GM23338 (cell line): ENCODE data around the gene ZNF324. TPM values are rescaled to one million over a fixed set of nuclear protein-coding genes. Genes with fewer than 3 reads are reported as not detected.

Experiments
- ATAC-seq: fragments of 200-7000 bp; cut with Tn5 transposase; 3 replicates; pipeline ENCODE4 v1.9.1; 2020
- DNase-seq: peaks from one replicate; pipeline ENCODE4 v3.0.0-alpha.2; 2015; ENCODE audit warnings: low spot score
- H2AFZ ChIP-seq: fragments of 200-600 bp; sonication (generic); 2 replicates; pipeline ENCODE4 v1.8.0; 2016; ENCODE audit warnings: antibody characterized with exemption, mild to moderate bottlenecking, moderate library complexity
- H3F3A ChIP-seq: fragments of 200-600 bp; sonication (generic); replicated peaks from 2 replicates; pipeline ENCODE4 v1.8.0; 2017; ENCODE audit warnings: antibody characterized with exemption, mixed run types, low read depth
- H3K27ac ChIP-seq: fragments of 200-600 bp; sonication (generic); 2 replicates; pipeline ENCODE4 v1.6.1; 2016; ENCODE audit warnings: low read depth
- H3K27me3 ChIP-seq: fragments of 200-600 bp; sonication (generic); 2 replicates; pipeline ENCODE4 v1.8.0; 2016; ENCODE audit warnings: mild to moderate bottlenecking, mixed run types, moderate library complexity; ENCODE audit not compliant: insufficient read depth
- H3K36me3 ChIP-seq: fragments of 200-600 bp; sonication (generic); 2 replicates; pipeline ENCODE4 v1.8.0; 2016; ENCODE audit warnings: mild to moderate bottlenecking; ENCODE audit not compliant: insufficient read depth
- H3K4me1 ChIP-seq: fragments of 200-600 bp; sonication (generic); 2 replicates; pipeline ENCODE4 v1.8.0; 2016; ENCODE audit warnings: mild to moderate bottlenecking, moderate library complexity; ENCODE audit not compliant: insufficient read depth
- H3K4me2 ChIP-seq: fragments of 200-600 bp; sonication (generic); 2 replicates; pipeline ENCODE4 v1.7.1; 2017; ENCODE audit warnings: mixed run types
- H3K4me3 ChIP-seq: fragments of 200-600 bp; sonication (generic); 2 replicates; pipeline ENCODE4 v1.6.1; 2016; ENCODE audit warnings: mixed run types
- H3K79me2 ChIP-seq: fragments of 200-600 bp; sonication (generic); replicated peaks from 2 replicates; pipeline ENCODE4 v1.8.0; 2017; ENCODE audit warnings: mild to moderate bottlenecking; ENCODE audit not compliant: insufficient read depth
- H3K9me2 ChIP-seq: fragments of 200-600 bp; sonication (generic); 2 replicates; pipeline ENCODE4 v1.8.0; 2017; ENCODE audit not compliant: insufficient read depth
- H4K20me1 ChIP-seq: fragments of 200-600 bp; sonication (generic); replicated peaks from 2 replicates; pipeline ENCODE4 v1.8.0; 2017; ENCODE audit warnings: mild to moderate bottlenecking; ENCODE audit not compliant: insufficient read depth
- H3K27ac Mint-ChIP-seq: 2 replicates; pipeline ENCODE4 v1.8.0; 2020; ENCODE audit warnings: inconsistent platforms, mild to moderate bottlenecking, moderate library complexity, mixed read lengths
- H3K27me3 Mint-ChIP-seq: 3 replicates; pipeline ENCODE4 v1.8.0; 2022; ENCODE audit warnings: low read depth, mild to moderate bottlenecking, moderate library complexity, mixed read lengths, inconsistent platforms; ENCODE audit not compliant: insufficient read depth, poor library complexity
- H3K36me3 Mint-ChIP-seq: 3 replicates; pipeline ENCODE4 v1.8.0; 2021; ENCODE audit warnings: low read depth, mild to moderate bottlenecking, inconsistent platforms, moderate library complexity, mixed read lengths
- H3K4me1 Mint-ChIP-seq: 3 replicates; pipeline ENCODE4 v1.8.0; 2020; ENCODE audit warnings: mild to moderate bottlenecking, inconsistent platforms, mixed read lengths
- H3K4me3 Mint-ChIP-seq: 3 replicates; pipeline ENCODE4 v1.8.0; 2021; ENCODE audit warnings: moderate library complexity, mild to moderate bottlenecking, inconsistent platforms, mixed read lengths
- H3K9me3 Mint-ChIP-seq: 3 replicates; pipeline ENCODE4 v1.8.0; 2020; ENCODE audit warnings: moderate library complexity, mild to moderate bottlenecking, inconsistent platforms, mixed read lengths
- CREB1 ChIP-seq: fragments of 250-450 bp; sonication (Bioruptor Pico); IDR thresholded peaks from 2 replicates; pipeline ENCODE4 v1.5.0; 2020; ENCODE audit warnings: low read depth, mild to moderate bottlenecking, moderate library complexity
- EZH2 ChIP-seq: fragments of 200-600 bp; sonication (generic); IDR thresholded peaks from one replicate; pipeline ENCODE4 v1.8.0; 2017; ENCODE audit warnings: antibody characterized with exemption, mild to moderate bottlenecking, low read depth; ENCODE audit not compliant: unreplicated experiment
- EZH2phosphoT487 ChIP-seq: fragments of 200-600 bp; sonication (generic); IDR thresholded peaks from one replicate; pipeline ENCODE4 v1.8.1; 2018; ENCODE audit warnings: antibody characterized with exemption; ENCODE audit not compliant: unreplicated experiment
- JUNB ChIP-seq: IDR thresholded peaks from one replicate; pipeline ENCODE4 v1.6.1; 2016; ENCODE audit warnings: antibody characterized with exemption; ENCODE audit not compliant: unreplicated experiment
- NANOG ChIP-seq: IDR thresholded peaks from 2 replicates; pipeline ENCODE4 v1.6.1; 2016; ENCODE audit warnings: antibody characterized with exemption, borderline replicate concordance
- POLR2AphosphoS5 ChIP-seq: IDR thresholded peaks from 2 replicates; pipeline ENCODE4 v1.6.1; 2016; ENCODE audit warnings: antibody characterized with exemption, low read depth
- STAT1 ChIP-seq: IDR thresholded peaks from one replicate; pipeline ENCODE4 v1.6.1; 2016; ENCODE audit warnings: antibody characterized with exemption; ENCODE audit not compliant: unreplicated experiment
- ZNF331 ChIP-seq: fragments of 250-450 bp; sonication (Bioruptor Pico); IDR thresholded peaks from 2 replicates; pipeline ENCODE4 v1.5.0; 2020; ENCODE audit warnings: low read depth, mild to moderate bottlenecking, moderate library complexity
- polyA plus RNA-seq: library from polyadenylated mRNA; unstranded; fragments of >200 nt; fragmentation: Nextera tagmentation; extraction: Ambion mirVana; gene quantifications from 2 replicates; pipeline ENCODE4 v1.2.1, GENCODE V29; 2016
- total RNA-seq: library from RNA; depleted of rRNA; stranded (reverse); fragments of >200 nt; shearing (Covaris generic); gene quantifications from 2 replicates; pipeline ENCODE4 v1.2.3, GENCODE V29; 2014
- TF ChIP-seq, protein P1 (sequence below): IDR thresholded peaks from 2 replicates; pipeline ENCODE4 v1.6.1; 2016; ENCODE audit warnings: antibody characterized with exemption
- TF ChIP-seq, protein P2 (sequence below): IDR thresholded peaks from one replicate; pipeline ENCODE4 v1.6.1; 2018; ENCODE audit warnings: antibody characterized with exemption; ENCODE audit not compliant: unreplicated experiment

The ZNF324 gene
- total and polyA plus RNA-seq, 2 experiments from 2014 or later, result 3.9 to 15.0 TPM

DNA sequence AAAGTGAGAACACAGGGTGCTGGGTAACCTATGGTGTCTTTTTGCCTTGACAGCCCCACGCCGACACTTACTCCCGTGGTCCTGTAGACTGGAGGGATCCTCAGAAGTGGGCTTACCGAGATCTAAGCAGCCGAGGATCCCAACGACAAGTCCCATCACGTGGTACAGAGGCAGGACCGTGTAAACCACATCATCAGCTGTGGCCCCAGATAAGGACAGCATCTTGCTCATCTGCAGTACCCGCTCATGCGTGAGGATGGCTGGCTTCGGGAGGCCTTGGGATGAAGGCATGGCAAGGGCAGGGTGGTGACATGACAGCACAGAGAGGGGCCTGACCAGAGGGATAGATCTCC lies 42.8 kb downstream of the ZNF324 start (continued):
- TF ChIP-seq POLR2AphosphoS5, result no peak
- TF ChIP-seq, protein P1, sequence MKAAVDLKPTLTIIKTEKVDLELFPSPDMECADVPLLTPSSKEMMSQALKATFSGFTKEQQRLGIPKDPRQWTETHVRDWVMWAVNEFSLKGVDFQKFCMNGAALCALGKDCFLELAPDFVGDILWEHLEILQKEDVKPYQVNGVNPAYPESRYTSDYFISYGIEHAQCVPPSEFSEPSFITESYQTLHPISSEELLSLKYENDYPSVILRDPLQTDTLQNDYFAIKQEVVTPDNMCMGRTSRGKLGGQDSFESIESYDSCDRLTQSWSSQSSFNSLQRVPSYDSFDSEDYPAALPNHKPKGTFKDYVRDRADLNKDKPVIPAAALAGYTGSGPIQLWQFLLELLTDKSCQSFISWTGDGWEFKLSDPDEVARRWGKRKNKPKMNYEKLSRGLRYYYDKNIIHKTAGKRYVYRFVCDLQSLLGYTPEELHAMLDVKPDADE, result no peak
- TF ChIP-seq, protein P2, sequence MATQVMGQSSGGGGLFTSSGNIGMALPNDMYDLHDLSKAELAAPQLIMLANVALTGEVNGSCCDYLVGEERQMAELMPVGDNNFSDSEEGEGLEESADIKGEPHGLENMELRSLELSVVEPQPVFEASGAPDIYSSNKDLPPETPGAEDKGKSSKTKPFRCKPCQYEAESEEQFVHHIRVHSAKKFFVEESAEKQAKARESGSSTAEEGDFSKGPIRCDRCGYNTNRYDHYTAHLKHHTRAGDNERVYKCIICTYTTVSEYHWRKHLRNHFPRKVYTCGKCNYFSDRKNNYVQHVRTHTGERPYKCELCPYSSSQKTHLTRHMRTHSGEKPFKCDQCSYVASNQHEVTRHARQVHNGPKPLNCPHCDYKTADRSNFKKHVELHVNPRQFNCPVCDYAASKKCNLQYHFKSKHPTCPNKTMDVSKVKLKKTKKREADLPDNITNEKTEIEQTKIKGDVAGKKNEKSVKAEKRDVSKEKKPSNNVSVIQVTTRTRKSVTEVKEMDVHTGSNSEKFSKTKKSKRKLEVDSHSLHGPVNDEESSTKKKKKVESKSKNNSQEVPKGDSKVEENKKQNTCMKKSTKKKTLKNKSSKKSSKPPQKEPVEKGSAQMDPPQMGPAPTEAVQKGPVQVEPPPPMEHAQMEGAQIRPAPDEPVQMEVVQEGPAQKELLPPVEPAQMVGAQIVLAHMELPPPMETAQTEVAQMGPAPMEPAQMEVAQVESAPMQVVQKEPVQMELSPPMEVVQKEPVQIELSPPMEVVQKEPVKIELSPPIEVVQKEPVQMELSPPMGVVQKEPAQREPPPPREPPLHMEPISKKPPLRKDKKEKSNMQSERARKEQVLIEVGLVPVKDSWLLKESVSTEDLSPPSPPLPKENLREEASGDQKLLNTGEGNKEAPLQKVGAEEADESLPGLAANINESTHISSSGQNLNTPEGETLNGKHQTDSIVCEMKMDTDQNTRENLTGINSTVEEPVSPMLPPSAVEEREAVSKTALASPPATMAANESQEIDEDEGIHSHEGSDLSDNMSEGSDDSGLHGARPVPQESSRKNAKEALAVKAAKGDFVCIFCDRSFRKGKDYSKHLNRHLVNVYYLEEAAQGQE, result no peak
- no peak for TF ChIP-seq NANOG
- TF ChIP-seq CREB1, result no peak
- no peak for TF ChIP-seq EZH2
- TF ChIP-seq ZNF331 (CRISPR knock-in tag), result no peak

DNA sequence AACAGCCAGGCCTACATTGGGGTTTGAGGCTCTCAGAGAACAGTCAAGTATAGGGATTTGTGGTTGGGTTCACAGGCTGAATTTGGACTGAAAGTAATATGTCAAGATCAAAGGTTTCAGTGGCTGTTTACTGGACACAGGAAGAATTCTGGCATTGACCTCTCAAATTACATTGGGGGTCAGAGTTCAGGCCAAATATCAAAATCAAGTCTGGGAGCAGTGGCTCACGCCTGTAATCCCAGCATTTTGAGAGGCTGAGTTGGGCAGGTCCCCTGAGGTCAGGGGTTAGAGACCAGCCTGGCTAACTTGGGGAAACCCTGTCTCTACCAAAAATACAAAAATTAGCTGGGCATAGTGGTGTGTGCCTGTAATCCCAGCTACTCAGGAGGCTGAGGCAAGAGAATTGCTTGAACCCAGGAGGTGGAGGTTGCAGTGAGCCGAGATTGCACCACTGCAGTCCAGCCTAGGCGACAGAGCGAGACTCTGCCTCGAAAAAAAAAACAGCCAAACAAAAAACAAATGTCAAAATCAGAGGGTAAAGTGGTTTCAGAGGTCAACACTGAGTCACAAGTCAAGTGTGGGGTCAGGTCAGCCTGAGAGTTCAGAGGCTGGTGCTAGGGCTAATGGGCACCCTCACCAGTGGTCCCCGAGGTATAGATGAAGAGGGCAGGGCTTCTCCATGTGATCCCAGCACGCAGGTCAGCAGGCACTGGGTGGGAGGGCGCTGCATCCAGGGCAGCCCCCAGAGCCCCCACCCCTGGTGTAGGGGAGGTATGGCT lies 43.4 kb downstream of the ZNF324 start:
- no peak overlapping the region; the same call in 2 of the 3 replicates for H3K4me3 Mint-ChIP-seq
- peaks cover 3% of the 10 kb centered on the region; the same call in 1 of the 2 replicates for H3F3A ChIP-seq
- no peak overlapping the region for H3K27ac Mint-ChIP-seq
- DNase-seq (no peak), ATAC-seq (no peak)
- H3K79me2 ChIP-seq, result 0 out of 2 replicates have a peak, but pooled peaks cover 3% of the 10 kb centered on the region
- H3K27ac ChIP-seq, result no peak overlapping the region
- no peaks in the 10 kb centered on the region for H3K9me2 ChIP-seq
- H3K27me3 ChIP-seq, result no peaks in the 10 kb centered on the region
- H3K36me3 Mint-ChIP-seq, result peaks cover 9% of the 10 kb centered on the region
- H4K20me1 ChIP-seq, result no peaks in the 10 kb centered on the region
- H3K36me3 ChIP-seq, result no peaks in the 10 kb centered on the region
- H3K4me1 ChIP-seq, result peaks cover 7% of the 10 kb centered on the region; the same call in 1 of the 2 replicates
- H3K4me3 ChIP-seq, result no peak overlapping the region
- H2AFZ ChIP-seq, result no peak overlapping the region
- H3K4me2 ChIP-seq, result no peak overlapping the region
- H3K27me3 Mint-ChIP-seq, result peaks cover 25% of the 10 kb centered on the region
- H3K4me1 Mint-ChIP-seq, result peaks cover 8% of the 10 kb centered on the region
- H3K9me3 Mint-ChIP-seq, result peaks cover 12% of the 10 kb centered on the region
- TF ChIP-seq, protein P1, result no peak
- no peak for TF ChIP-seq JUNB
- TF ChIP-seq, protein P2, result no peak
- TF ChIP-seq POLR2AphosphoS5, result no peak
- TF ChIP-seq STAT1, result no peak
- no peak for TF ChIP-seq CREB1
- TF ChIP-seq NANOG, result no peak
- no peak for TF ChIP-seq EZH2phosphoT487
- no peak for TF ChIP-seq ZNF331 (CRISPR knock-in tag)
